ENCODE measurements around the gene JAKMIP3.

DNA sequence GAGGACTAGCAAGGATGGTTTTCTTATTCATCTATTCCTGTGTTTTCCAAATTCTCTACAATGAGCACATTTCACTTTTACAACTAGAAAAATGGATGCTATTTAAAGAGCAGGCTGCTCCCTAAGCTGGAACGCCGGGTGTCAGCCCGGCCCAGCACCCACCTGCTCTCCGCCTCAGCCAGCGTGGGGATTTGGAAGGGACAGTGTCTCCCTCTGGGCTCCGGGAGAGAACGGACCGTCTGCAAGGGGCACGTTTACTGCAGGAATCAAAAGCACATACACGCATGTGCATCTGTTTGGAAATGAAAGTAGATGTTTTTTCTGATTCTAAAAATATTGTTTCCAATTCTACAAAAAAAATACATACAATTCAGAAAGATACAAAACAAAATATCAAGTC is 2.3 kb upstream of the JAKMIP3 start:
- TF ChIP-seq, protein P1, sequence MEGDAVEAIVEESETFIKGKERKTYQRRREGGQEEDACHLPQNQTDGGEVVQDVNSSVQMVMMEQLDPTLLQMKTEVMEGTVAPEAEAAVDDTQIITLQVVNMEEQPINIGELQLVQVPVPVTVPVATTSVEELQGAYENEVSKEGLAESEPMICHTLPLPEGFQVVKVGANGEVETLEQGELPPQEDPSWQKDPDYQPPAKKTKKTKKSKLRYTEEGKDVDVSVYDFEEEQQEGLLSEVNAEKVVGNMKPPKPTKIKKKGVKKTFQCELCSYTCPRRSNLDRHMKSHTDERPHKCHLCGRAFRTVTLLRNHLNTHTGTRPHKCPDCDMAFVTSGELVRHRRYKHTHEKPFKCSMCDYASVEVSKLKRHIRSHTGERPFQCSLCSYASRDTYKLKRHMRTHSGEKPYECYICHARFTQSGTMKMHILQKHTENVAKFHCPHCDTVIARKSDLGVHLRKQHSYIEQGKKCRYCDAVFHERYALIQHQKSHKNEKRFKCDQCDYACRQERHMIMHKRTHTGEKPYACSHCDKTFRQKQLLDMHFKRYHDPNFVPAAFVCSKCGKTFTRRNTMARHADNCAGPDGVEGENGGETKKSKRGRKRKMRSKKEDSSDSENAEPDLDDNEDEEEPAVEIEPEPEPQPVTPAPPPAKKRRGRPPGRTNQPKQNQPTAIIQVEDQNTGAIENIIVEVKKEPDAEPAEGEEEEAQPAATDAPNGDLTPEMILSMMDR (conservative IDR thresholded peaks at IDR 0.05; ENCODE audit: low read depth, low read length): no peak
- TF ChIP-seq EZH2 (IDR thresholded peaks at IDR 0.05; ENCODE audit: low read length, unreplicated experiment): no peak

Data from PC-3 (cell line).